Uterus (tissue), 2 donors: ENCODE measurements around the gene OTOL1.

Experiments used
- CTCF ChIP-seq, 4 experiments: fragments of 200-600 bp in 2 of 4; fragments of 450-650 bp in 2 of 4; sonication (generic) in 2 of 4; IDR thresholded peaks; one replicate each; pipeline ENCODE4 v1.5.1; 2016 to 2019; ENCODE audit warnings: antibody characterized with exemption in 4 of 4, mild to moderate bottlenecking in 2 of 4, moderate library complexity in 1 of 4
- POLR2A ChIP-seq, 2 donors: fragments of 450-650 bp; IDR thresholded peaks; one replicate each; pipeline ENCODE4 v1.6.1; 2016; ENCODE audit warnings: antibody characterized with exemption in 2 of 2, mild to moderate bottlenecking in 1 of 2, moderate library complexity in 1 of 2

- TF ChIP-seq CTCF (IDR thresholded peaks at IDR 0.05) (no peak), POLR2A (IDR thresholded peaks at IDR 0.05) (no peak)
Observed at GRCh38 chr3:161510510-161511260, 14.1 kb downstream of the OTOL1 start.
